ENCODE measurements around the gene VCAM1. TPM values are rescaled to one million over a fixed set of nuclear protein-coding genes. Genes with fewer than 3 reads are reported as not detected.

VCAM1 gene
- total RNA-seq, 1 donor from 2014 or later: 0.98 TPM

DNA sequence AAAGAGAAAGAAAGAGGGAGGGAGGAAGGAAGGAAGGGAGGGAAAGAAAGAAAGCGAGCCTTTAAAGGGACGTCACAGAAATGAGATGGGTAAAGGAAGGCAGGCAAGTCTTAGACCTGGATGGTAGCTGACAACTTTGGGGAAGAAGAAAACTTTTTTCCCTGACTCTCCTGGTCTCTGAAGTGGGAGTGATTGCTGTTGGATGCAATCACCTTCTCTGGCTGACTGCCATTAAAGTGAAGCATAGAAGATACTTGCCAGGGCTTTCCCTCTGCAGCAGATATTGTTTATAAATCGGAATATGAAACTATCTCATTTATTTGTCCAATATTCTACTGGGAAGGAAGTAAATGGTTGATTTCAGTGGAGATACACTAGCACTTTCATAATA lies 27.0 kb downstream of the VCAM1 start:
- H3K27ac Mint-ChIP-seq (ENCODE audit: unreplicated experiment): no peak overlapping the region
- peaks cover 2% of the 10 kb centered on the region for H3K27me3 Mint-ChIP-seq (ENCODE audit: unreplicated experiment)
- no peaks in the 10 kb centered on the region for H3K9me3 Mint-ChIP-seq (ENCODE audit: unreplicated experiment)
- DNase-seq: no peak
- no peaks in the 10 kb centered on the region for H3K4me1 Mint-ChIP-seq (ENCODE audit: low read depth, unreplicated experiment)
- no peak overlapping the region for H3K4me3 Mint-ChIP-seq (ENCODE audit: unreplicated experiment)
- H3K36me3 Mint-ChIP-seq (ENCODE audit: unreplicated experiment): no peaks in the 10 kb centered on the region
- TF ChIP-seq, protein P1, sequence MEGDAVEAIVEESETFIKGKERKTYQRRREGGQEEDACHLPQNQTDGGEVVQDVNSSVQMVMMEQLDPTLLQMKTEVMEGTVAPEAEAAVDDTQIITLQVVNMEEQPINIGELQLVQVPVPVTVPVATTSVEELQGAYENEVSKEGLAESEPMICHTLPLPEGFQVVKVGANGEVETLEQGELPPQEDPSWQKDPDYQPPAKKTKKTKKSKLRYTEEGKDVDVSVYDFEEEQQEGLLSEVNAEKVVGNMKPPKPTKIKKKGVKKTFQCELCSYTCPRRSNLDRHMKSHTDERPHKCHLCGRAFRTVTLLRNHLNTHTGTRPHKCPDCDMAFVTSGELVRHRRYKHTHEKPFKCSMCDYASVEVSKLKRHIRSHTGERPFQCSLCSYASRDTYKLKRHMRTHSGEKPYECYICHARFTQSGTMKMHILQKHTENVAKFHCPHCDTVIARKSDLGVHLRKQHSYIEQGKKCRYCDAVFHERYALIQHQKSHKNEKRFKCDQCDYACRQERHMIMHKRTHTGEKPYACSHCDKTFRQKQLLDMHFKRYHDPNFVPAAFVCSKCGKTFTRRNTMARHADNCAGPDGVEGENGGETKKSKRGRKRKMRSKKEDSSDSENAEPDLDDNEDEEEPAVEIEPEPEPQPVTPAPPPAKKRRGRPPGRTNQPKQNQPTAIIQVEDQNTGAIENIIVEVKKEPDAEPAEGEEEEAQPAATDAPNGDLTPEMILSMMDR (IDR thresholded peaks at IDR 0.05; ENCODE audit: partially characterized antibody, unreplicated experiment): no peak

GRCh38 chr1:100747771-100748170 lies 28.2 kb downstream of the VCAM1 start:
- Mint-ChIP-seq H3K27me3 (ENCODE audit: unreplicated experiment) (no peaks in the 10 kb centered on the region), H3K4me1 (ENCODE audit: low read depth, unreplicated experiment) (no peaks in the 10 kb centered on the region), H3K27ac (ENCODE audit: unreplicated experiment) (no peak overlapping the region), H3K36me3 (ENCODE audit: unreplicated experiment) (no peaks in the 10 kb centered on the region), H3K4me3 (ENCODE audit: unreplicated experiment) (no peak overlapping the region), H3K9me3 (ENCODE audit: unreplicated experiment) (no peaks in the 10 kb centered on the region)
- TF ChIP-seq, protein P1 (IDR thresholded peaks at IDR 0.05; ENCODE audit: partially characterized antibody, unreplicated experiment): no peak
- DNase-seq: no peak

DNA sequence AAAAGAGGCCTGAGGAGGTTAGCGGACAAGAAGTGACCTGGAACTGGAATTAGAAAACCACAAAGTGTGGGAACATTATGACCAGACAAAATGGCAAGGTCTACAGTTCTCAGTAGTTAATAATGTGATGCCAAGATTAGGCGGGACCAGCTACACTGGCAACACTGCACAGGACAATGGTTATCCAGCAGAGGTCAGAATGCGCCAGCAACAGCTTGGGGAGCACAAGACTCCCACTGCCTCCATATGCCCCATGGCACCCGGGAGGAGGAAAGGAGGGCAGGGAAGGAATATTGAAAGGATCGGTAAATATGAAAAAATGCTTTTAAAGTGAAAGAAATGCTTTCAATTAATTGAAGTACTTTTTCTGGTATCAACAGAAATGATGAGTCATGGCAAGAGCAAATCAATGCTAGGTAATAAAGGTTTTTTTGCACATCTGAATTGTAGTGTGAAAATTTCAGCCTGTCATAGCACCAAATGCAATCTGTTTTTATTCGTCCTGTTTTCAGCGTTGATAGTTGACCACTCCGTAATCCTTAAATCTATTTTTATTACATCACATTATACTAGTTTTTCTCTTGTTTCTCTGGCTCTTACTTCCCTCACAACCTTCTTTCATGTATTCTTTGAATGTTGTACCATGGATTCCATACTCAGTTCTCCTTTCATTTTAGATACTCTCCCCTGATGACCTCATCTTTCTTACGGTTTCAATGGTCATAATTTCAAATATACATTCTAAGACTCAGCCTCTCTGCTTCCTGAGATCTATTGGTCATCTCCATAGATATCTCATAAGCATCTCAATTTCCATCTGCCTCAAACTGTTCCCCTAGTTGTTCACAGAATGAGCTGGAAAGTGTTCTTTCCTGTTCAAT lies 30.7 kb downstream of the VCAM1 start:
- TF ChIP-seq, protein P1 (IDR thresholded peaks at IDR 0.05; ENCODE audit: partially characterized antibody, unreplicated experiment): no peak
- DNase-seq: no peak
- no peaks in the 10 kb centered on the region for H3K9me3 Mint-ChIP-seq (ENCODE audit: unreplicated experiment)
- no peaks in the 10 kb centered on the region for H3K36me3 Mint-ChIP-seq (ENCODE audit: unreplicated experiment)
- H3K27me3 Mint-ChIP-seq (ENCODE audit: unreplicated experiment): no peaks in the 10 kb centered on the region
- H3K4me3 Mint-ChIP-seq (ENCODE audit: unreplicated experiment): no peak overlapping the region
- no peak overlapping the region for H3K27ac Mint-ChIP-seq (ENCODE audit: unreplicated experiment)
- no peaks in the 10 kb centered on the region for H3K4me1 Mint-ChIP-seq (ENCODE audit: low read depth, unreplicated experiment)

DNA sequence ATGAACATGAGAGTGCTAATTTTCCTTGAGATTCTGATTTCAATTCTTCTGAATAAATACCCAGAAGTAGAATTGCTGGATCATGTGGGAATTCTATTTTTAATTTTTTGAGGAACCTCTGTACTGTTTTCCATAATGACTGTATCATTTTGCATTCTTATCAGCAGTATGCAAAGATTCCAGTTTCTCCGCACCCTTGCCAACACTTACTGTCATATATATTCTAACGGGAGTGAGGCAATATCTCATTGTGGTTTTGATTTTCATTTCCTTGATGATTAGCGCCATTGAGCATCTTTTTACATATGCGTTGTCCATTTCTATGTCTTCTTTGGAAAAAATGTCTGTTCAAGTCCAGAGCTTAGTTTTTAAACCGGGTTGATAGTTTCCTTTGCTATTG lies 33.2 kb downstream of the VCAM1 start:
- DNase-seq: no peak
- H3K27ac Mint-ChIP-seq (ENCODE audit: unreplicated experiment): no peak overlapping the region
- TF ChIP-seq, protein P1 (IDR thresholded peaks at IDR 0.05; ENCODE audit: partially characterized antibody, unreplicated experiment): no peak
- no peaks in the 10 kb centered on the region for H3K4me1 Mint-ChIP-seq (ENCODE audit: low read depth, unreplicated experiment)
- H3K9me3 Mint-ChIP-seq (ENCODE audit: unreplicated experiment): no peaks in the 10 kb centered on the region
- H3K36me3 Mint-ChIP-seq (ENCODE audit: unreplicated experiment): no peaks in the 10 kb centered on the region
- H3K27me3 Mint-ChIP-seq (ENCODE audit: unreplicated experiment): no peaks in the 10 kb centered on the region
- no peak overlapping the region for H3K4me3 Mint-ChIP-seq (ENCODE audit: unreplicated experiment)

- TF ChIP-seq, protein P1 (IDR thresholded peaks at IDR 0.05; ENCODE audit: partially characterized antibody, unreplicated experiment): no peak
- H3K9me3 Mint-ChIP-seq (ENCODE audit: unreplicated experiment): no peaks in the 10 kb centered on the region
- H3K4me3 Mint-ChIP-seq (ENCODE audit: unreplicated experiment): no peak overlapping the region
- DNase-seq: no peak
- H3K4me1 Mint-ChIP-seq (ENCODE audit: low read depth, unreplicated experiment): peaks cover 2% of the 10 kb centered on the region
- H3K36me3 Mint-ChIP-seq (ENCODE audit: unreplicated experiment): no peaks in the 10 kb centered on the region
- no peak overlapping the region for H3K27ac Mint-ChIP-seq (ENCODE audit: unreplicated experiment)
- H3K27me3 Mint-ChIP-seq (ENCODE audit: unreplicated experiment): no peaks in the 10 kb centered on the region
Observed at GRCh38 chr1:100757946-100758345, 38.4 kb downstream of the VCAM1 start.
